ENCODE measurements around the gene DPP6. TPM values are rescaled to one million over a fixed set of nuclear protein-coding genes. Genes with fewer than 3 reads are reported as not detected.

DPP6 gene
- total RNA-seq, 4 donors from 2014 or later, result 0.94 to 1.9 TPM; not detected in 2

- ATAC-seq, result no peak
- intact Hi-C loops (cut with DNase I; ENCODE audit: low total_unique reads) (no loop called here), in situ Hi-C loops (cut with MboI; ENCODE audit: low sequenced_read_pairs in 4 of 4) (no loop called here)
- Histone ChIP-seq H3K4me1 (no peaks in the 10 kb centered on the region), H3K9me3 (no peaks in the 10 kb centered on the region), H3K4me3 (no peak overlapping the region), H3K27me3 (no peaks in the 10 kb centered on the region), H3K27ac (no peak overlapping the region), H3K36me3 (no peaks in the 10 kb centered on the region)
- no peak for DNase-seq
- TF ChIP-seq CTCF (IDR thresholded peaks at IDR 0.05 in 4 of 5, conservative IDR thresholded peaks at IDR 0.05 in 1 of 5) (no peak), POLR2A (IDR thresholded peaks at IDR 0.05) (no peak)
Observed at GRCh38 chr7:154695836-154696235, 643.6 kb downstream of the DPP6 start.

- no peak for TF ChIP-seq CTCF (IDR thresholded peaks at IDR 0.05 in 4 of 5, conservative IDR thresholded peaks at IDR 0.05 in 1 of 5)
- TF ChIP-seq POLR2A (IDR thresholded peaks at IDR 0.05), result no peak
- Histone ChIP-seq H3K27me3 (no peaks in the 10 kb centered on the region), H3K4me3 (no peak overlapping the region), H3K27ac (no peak overlapping the region), H3K9me3 (no peaks in the 10 kb centered on the region), H3K4me1 (no peaks in the 10 kb centered on the region), H3K36me3 (no peaks in the 10 kb centered on the region)
- intact Hi-C loops (cut with DNase I; ENCODE audit: low total_unique reads) (no loop called here), in situ Hi-C loops (cut with MboI; ENCODE audit: low sequenced_read_pairs in 4 of 4) (no loop called here)
- DNase-seq (no peak), ATAC-seq (no peak)
Observed at GRCh38 chr7:154696556-154696955, 644.4 kb downstream of the DPP6 start.

GRCh38 chr7:154698726-154699291, 646.6 kb downstream of the DPP6 start:
- DNase-seq (no peak), ATAC-seq (no peak)
- in situ Hi-C loops (cut with MboI; ENCODE audit: low sequenced_read_pairs in 4 of 4), result no loop called here
- H3K9me3 ChIP-seq, result no peaks in the 10 kb centered on the region
- no peak overlapping the region for H3K4me3 ChIP-seq
- intact Hi-C loops (cut with DNase I; ENCODE audit: low total_unique reads), result no loop called here
- H3K27me3 ChIP-seq, result no peaks in the 10 kb centered on the region
- TF ChIP-seq POLR2A (IDR thresholded peaks at IDR 0.05) (no peak), CTCF (IDR thresholded peaks at IDR 0.05 in 4 of 5, conservative IDR thresholded peaks at IDR 0.05 in 1 of 5) (no peak)
- no peaks in the 10 kb centered on the region for H3K4me1 ChIP-seq
- H3K27ac ChIP-seq, result no peak overlapping the region
- no peaks in the 10 kb centered on the region for H3K36me3 ChIP-seq

GRCh38 chr7:154699417-154699816, 647.2 kb downstream of the DPP6 start:
- in situ Hi-C loops (cut with MboI; ENCODE audit: low sequenced_read_pairs in 4 of 4), result no loop called here
- TF ChIP-seq POLR2A (IDR thresholded peaks at IDR 0.05), result no peak
- no peak for TF ChIP-seq CTCF (IDR thresholded peaks at IDR 0.05 in 4 of 5, conservative IDR thresholded peaks at IDR 0.05 in 1 of 5)
- Histone ChIP-seq H3K27ac (no peak overlapping the region), H3K9me3 (no peaks in the 10 kb centered on the region), H3K27me3 (no peaks in the 10 kb centered on the region), H3K4me3 (no peak overlapping the region), H3K4me1 (no peaks in the 10 kb centered on the region), H3K36me3 (no peaks in the 10 kb centered on the region)
- intact Hi-C loops (cut with DNase I; ENCODE audit: low total_unique reads), result no loop called here
- ATAC-seq (no peak), DNase-seq (no peak)
